Activated CD8-positive, alpha-beta memory T cell treated with anti-CD3 and anti-CD28 coated beads for 36 hours (primary cell): ENCODE data around the gene NEK3. TPM values are rescaled to one million over a fixed set of nuclear protein-coding genes. Genes with fewer than 3 reads are reported as not detected.

ENCODE experiments used
- total RNA-seq, 2 experiments: library from RNA; stranded (reverse); gene quantifications; one replicate each; pipeline ENCODE4 v1.2.3, GENCODE V29; 2021

The NEK3 gene
- total RNA-seq, 2 experiments from 2014 or later, result 1.5 to 1.9 TPM

Other genes with a start within 250 kb of the NEK3 start
- gene ATP7B, start 148.1 kb downstream of the NEK3 start, total RNA-seq, result 1 to 10 TPM in 1 of 2 experiments, under 1 TPM in 1; 0.75 to 1.2 TPM
- 10 to 100 TPM; 25.8 to 26.8 TPM for gene ALG11, start 147.2 kb downstream of the NEK3 start, total RNA-seq
- 10 to 100 TPM; 10.4 to 11.3 TPM for gene UTP14C, start 134.9 kb downstream of the NEK3 start, total RNA-seq
- not detected for gene NEK5, start 30.5 kb downstream of the NEK3 start, total RNA-seq
- under 1 TPM; 0.21 to 0.34 TPM for gene THSD1, start 246.6 kb upstream of the NEK3 start, total RNA-seq